ENCODE measurements around the gene RIC8B. TPM values are rescaled to one million over a fixed set of nuclear protein-coding genes. Genes with fewer than 3 reads are reported as not detected.

The RIC8B gene
- total RNA-seq, 6 experiments from 2014 or later, result 5.9 to 10.6 (median 6.5) TPM

- Histone ChIP-seq H3K27me3 (no peaks in the 10 kb centered on the region), H3K9me3 (no peaks in the 10 kb centered on the region), H3K36me3 (no peaks in the 10 kb centered on the region), H3K4me1 (no peaks in the 10 kb centered on the region), H3K4me3 (no peak overlapping the region), H3K27ac (no peak overlapping the region)
- ATAC-seq (peak in 1 of 4 donors; percentile 30), DNase-seq (no peak)
- 62% methylated on average over 5 of the region's 5 CpGs for WGBS (ENCODE audit: insufficient coverage, low coverage, low lambda C conversion rate, missing lambda C conversion rate)
- no peak for TF ChIP-seq CTCF (IDR thresholded peaks at IDR 0.05)
- TF ChIP-seq POLR2A (IDR thresholded peaks at IDR 0.05), result no peak
- intact Hi-C loops (cut with DNase I), result no loop called here
Observed at GRCh38 chr12:106740818-106741217, 33.7 kb upstream of the RIC8B start.

- TF ChIP-seq POLR2A (IDR thresholded peaks at IDR 0.05) (no peak), CTCF (IDR thresholded peaks at IDR 0.05) (no peak)
- 56% methylated on average over 2 of the region's 2 CpGs for WGBS (ENCODE audit: insufficient coverage, low coverage, low lambda C conversion rate, missing lambda C conversion rate)
- Histone ChIP-seq H3K36me3 (no peaks in the 10 kb centered on the region), H3K9me3 (no peaks in the 10 kb centered on the region), H3K4me3 (no peak overlapping the region), H3K27me3 (no peaks in the 10 kb centered on the region), H3K27ac (no peak overlapping the region), H3K4me1 (no peaks in the 10 kb centered on the region)
- intact Hi-C loops (cut with DNase I), result no loop called here
- ATAC-seq (no peak), DNase-seq (no peak)
Observed at GRCh38 chr12:106741247-106741646, 33.2 kb upstream of the RIC8B start.

- H3K36me3 ChIP-seq, result no peaks in the 10 kb centered on the region
- no peak for DNase-seq
Observed at GRCh38 chr12:106743270-106743988, 31.1 kb upstream of the RIC8B start.

GRCh38 chr12:106744600-106744999 lies 29.9 kb upstream of the RIC8B start:
- Histone ChIP-seq H3K4me1 (no peaks in the 10 kb centered on the region), H3K27ac (no peak overlapping the region), H3K4me3 (no peak overlapping the region), H3K27me3 (no peaks in the 10 kb centered on the region), H3K36me3 (no peaks in the 10 kb centered on the region), H3K9me3 (no peaks in the 10 kb centered on the region)
- ATAC-seq, result no peak
- intact Hi-C loops (cut with DNase I), result no loop called here
- TF ChIP-seq POLR2A (IDR thresholded peaks at IDR 0.05) (no peak), CTCF (IDR thresholded peaks at IDR 0.05) (no peak)
- DNase-seq, result no peak
- WGBS (ENCODE audit: insufficient coverage, low coverage, low lambda C conversion rate, missing lambda C conversion rate), result 44% methylated on average over 4 of the region's 6 CpGs

More at GRCh38 chr12:106743270-106743988, 31.1 kb upstream of the RIC8B start:
- H3K4me1 ChIP-seq, result no peaks in the 10 kb centered on the region
- H3K27ac ChIP-seq, result no peak overlapping the region
- ATAC-seq, result no peak
- H3K27me3 ChIP-seq, result no peaks in the 10 kb centered on the region
- no peak overlapping the region for H3K4me3 ChIP-seq
- TF ChIP-seq CTCF (IDR thresholded peaks at IDR 0.05) (no peak), POLR2A (IDR thresholded peaks at IDR 0.05) (no peak)
- intact Hi-C loops (cut with DNase I), result no loop called here
- no peaks in the 10 kb centered on the region for H3K9me3 ChIP-seq
- 46% methylated on average over 5 of the region's 8 CpGs for WGBS (ENCODE audit: insufficient coverage, low coverage, low lambda C conversion rate, missing lambda C conversion rate)
